GM18505 (cell line): Measurements from ENCODE around the gene ALPI.

Experiments used
- ATAC-seq: cut with Tn5 transposase; IDR thresholded peaks from one replicate; pipeline ENCODE4 v1.9.1; 2021; ENCODE audit not compliant: unreplicated experiment
- POLR2A ChIP-seq: IDR thresholded peaks from 4 replicates; pipeline ENCODE4 v1.6.1; 2011; ENCODE audit warnings: borderline replicate concordance; ENCODE audit not compliant: insufficient read depth, insufficient read length; ENCODE audit errors: extremely low read depth

The ALPI gene

DNA sequence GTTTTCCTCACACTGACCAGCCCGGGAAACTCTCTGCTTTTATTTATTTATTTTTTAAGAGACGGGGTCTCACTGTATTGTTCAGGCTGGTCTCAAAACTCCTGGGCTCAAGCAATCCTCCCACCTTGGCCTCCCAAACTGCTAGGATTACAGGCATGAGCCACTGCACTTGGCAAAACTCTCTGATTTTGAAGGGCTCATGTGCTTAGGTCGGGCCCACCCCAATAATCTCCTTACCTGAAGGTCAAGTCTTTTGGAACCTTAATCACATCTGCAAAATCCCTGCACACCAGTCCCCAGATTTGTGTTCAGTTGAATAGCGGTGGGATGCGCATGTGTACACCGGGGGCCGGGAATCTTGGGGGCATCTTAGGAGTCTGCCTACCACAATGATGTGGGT, 39.3 kb downstream of the ALPI start:
- TF ChIP-seq POLR2A, result no peak
- ATAC-seq, result no peak

DNA sequence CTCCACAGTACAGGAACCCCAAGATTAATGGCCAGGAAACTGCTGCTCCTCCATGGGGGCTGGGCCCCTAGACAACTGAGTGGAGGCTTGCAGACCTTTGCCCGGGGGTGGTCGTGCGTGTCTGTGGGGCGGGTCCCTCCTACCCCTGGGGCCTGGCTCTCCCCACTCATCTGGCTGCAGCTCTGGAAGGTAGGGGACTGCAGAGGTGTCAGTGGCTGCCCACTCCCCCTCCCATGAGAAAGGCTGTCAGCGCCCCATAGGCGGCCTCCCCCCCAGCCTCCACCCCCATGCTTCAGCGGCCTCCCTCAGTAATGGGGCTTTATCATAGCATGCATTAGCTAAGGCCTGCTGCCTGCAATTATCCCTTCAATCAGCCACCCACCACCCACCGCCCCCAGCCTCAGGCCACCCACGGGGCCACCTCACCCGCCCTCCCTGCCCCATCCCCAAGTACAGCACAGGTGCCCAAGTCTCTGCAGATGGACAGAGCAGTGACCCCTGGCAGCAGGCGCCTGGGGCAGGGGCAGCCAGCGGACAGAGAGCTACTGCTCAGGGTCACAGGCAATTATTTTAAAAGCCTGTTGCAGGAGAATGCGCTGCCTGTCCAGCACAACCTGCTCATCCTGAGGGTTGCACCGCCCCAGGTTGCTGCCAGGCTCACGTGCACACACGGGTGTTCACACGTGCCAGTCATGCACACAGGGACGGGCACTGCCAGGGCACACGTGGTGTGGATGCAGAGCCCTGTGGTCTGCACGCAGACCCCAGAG, 40.7 kb downstream of the ALPI start:
- TF ChIP-seq POLR2A, result no peak
- ATAC-seq, result no peak

DNA sequence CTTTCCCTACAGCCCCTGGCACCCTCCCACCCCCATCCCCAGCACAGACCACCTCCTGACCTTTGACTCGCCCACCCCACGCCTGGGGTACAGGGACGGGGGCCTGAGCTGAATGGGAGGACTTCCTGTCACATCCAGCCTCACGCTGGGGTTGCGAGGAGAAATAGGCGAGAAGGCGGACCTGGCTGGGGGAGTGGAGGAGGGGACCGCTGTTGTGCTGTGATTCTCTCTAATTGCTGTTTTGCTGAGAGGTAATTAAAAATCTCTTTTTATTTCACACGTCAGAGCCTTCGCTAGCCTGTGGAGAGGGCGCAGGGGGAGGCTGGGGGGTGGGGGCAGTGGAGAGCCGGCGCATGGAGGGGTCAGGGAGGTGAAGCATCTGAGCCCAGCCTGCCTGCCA, 41.4 kb downstream of the ALPI start:
- no peak for TF ChIP-seq POLR2A
- ATAC-seq, result no peak

- no peak for ATAC-seq
- TF ChIP-seq POLR2A, result no peak
Measured at GRCh38 chr2:232498452-232498851, 42.5 kb downstream of the ALPI start.

DNA sequence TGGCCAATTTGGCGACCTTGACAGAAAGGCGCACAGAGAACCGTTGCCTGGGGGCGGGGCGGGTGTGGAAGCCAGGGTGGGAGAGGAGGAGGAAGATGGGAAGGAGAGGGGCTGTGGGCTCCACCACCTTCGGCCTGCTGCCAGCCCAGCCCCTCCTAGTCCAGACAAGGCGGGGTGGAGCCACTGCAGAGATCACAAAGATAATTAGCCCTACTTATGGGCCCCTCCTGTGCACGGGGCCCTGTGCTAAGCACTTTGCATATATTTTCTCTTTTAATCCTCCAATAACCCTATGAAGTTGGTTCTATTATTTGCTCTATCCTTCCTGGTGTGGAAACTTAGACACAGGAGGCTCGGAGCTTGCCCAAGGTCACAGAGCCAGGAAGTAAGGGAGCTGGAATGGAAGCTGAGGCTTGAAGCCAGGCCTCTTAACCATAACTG, 45.4 kb downstream of the ALPI start:
- no peak for TF ChIP-seq POLR2A
- ATAC-seq, result no peak

DNA sequence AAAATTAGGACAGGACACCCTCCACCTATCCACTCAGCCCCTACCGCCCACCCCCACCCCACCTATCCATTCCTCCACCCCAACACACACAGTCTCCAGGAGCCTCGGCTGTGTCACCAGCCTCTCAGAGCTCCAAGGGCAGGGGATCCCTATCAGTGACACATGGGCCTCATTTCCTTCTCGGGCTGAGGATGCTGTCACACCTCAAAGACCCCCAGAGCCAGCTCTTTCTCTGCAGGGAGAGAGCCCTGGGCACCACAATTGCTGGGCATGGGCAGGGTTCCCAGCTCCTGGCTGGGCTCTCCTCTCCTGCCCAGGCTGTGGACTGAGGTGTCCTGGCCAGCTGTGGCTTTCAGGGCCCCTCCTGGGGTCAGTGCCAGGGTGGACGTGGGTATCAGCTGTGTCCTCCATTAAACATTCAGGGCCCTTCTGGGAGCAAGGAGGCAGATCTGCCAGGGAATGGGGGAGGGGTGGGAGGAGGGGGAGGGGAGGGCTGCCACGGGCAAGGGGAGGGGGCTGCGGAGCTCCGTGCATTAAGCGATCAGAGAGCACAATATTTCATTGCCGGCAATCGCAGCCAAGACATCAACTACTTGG, 45.9 kb downstream of the ALPI start:
- no peak for TF ChIP-seq POLR2A

GRCh38 chr2:232502511-232502910, 46.6 kb downstream of the ALPI start:
- TF ChIP-seq POLR2A, result no peak
- ATAC-seq, result no peak

More for the DNA sequence above, 45.9 kb downstream of the ALPI start:
- ATAC-seq, result no peak

DNA sequence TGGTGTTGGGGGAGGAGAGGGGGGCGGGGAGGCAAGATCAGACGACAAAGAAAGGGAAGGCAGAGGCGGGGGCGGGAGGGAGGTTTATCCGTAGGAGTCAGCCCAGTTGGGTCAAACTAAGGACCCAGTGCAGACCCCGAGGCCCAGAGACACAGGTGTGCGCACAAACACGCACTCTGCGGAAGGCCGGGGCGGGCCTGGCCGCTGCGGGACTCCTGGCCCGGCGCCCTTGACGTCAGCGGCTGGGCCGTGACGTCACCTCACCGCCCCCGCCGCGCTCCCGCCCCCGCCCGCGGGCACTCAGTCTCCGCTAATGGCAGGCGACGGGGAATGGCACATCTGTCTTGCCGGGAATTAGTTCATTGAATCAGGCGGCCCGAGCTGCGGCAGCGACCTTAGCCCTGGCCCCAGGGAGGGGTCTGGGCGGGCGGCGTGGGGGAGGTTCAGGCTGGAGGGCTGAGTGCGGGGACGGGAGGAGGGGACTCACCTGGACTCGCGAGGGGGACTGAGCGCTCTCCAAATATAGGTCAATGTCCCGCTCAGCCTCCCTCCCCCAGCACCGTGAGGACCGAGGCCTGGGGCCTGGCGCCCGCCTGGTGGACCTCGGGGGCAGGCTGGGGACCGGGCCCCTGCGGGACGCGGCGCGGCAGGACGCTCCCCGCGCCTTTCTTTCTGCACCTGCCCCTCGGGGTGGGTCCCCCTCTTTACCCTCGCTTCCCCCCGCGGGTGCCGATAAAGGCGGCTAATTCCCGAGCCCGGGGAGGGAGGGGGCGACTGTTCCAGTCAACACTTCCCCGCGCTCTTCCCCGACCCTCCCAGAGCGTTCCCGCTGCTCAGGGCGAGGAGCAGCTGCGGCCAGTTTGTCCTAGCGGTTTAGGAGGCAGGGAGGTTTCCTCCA, 47.2 kb downstream of the ALPI start:
- TF ChIP-seq POLR2A, result no peak
- ATAC-seq, result no peak

- ATAC-seq, result no peak
- TF ChIP-seq POLR2A, result no peak
Measured at GRCh38 chr2:232503809-232504323, 47.9 kb downstream of the ALPI start.

DNA sequence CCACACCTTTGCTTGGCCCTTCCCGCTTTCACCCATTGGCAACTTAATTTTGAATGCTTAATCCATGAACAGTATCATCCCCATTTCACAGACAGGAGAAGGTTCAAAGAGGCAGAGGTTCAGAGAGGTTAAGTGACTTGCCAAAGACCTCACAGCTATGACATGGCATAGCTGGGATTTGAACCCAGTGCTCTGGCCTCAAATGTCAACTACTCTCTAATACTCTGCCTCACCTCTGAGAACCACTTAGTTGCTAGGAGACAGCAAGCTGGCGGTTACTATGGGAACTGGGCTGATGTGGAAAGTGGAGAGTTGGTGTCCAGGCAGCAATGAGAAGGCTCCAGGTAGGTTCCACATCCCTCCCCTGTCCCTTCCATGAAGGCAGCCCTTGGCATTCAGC, 48.5 kb downstream of the ALPI start:
- ATAC-seq, result no peak
- no peak for TF ChIP-seq POLR2A

DNA sequence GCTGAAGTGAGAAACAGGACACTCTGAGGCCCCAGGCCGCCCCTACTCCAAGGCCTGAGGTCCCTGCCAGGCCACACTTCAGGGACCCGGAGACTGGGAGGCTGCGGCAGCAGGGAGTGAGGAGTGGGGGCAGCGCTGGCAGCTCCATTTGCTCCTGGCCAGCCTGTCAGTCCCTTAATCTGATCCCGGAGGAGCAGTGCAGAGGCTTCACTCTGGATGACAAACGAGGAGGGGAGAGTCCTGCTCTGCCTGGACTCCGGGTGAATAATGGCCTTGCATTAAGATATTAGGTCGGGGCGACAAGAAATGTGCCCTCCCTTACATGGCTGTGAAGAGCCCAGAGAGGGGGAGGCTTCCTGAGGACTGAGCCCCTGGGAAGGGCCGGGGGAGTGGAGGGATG, 49.9 kb downstream of the ALPI start:
- no peak for TF ChIP-seq POLR2A
- no peak for ATAC-seq

DNA sequence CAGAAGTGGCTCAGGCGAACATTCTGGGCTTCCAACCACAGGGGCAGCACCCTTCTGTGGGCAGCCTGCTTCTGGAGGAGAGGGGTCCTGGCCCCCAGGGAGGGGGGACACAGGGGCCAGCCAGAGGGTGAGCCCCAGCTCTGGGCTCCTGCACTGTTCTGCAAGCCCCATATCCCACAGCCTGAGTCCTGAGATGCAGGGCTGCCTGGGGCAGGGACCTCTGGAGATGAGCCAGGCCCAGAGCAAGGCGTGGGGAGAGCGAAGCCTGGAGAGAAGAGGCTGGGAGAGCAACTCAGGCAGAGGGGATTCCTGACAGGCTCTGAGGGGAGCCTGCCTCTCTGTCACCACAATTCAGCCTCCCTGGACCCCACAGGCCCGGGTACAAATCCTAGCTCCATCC, 50.8 kb downstream of the ALPI start:
- no peak for TF ChIP-seq POLR2A
- ATAC-seq, result no peak

- TF ChIP-seq POLR2A, result no peak
- no peak for ATAC-seq
Measured at GRCh38 chr2:232508251-232508650, 52.3 kb downstream of the ALPI start.
